ENCODE data around the gene LRRC18.

DNA sequence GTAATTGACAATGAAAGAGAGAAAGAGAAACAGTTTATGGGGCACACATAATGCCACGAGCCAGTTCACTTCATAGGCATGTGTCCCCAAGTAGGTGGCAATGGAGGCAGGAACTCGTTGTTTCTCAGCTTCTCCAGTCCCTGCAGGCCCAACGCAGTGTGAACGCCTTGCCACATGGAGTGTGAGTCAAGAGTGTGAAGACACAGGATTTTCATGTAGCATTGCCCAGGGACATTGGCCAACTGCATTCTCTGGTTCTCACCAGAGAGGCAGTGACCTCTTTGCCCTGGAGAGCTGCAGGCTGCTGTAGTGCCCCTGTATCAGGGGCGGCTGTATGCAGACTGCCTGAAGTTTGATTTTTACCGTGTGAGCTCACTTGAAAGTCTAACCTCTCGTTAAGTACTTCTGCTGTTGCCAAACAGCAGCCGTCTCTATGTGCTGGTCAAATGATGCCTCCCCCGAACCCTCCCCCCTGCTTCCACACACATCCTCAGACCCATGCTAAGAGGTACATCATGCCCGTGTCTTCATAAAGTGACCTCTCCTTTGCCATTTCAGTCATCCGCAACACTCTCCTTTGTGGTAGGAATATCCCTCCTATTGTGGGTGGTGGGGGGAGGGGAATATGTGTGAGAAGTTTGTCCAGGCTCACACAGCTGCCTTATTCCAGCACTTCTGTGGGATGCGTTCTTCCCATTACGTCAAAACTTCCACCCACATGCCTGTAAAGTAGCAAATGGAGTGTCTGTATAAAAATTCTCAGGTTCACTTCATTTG, 12.7 kb downstream of the LRRC18 start:
- no peak for TF ChIP-seq POLR2AphosphoS5 (IDR thresholded peaks at IDR 0.05; ENCODE audit: borderline replicate concordance, low read depth, low read length)
- TF ChIP-seq EZH2 (IDR thresholded peaks at IDR 0.05), result no peak
- no peak for TF ChIP-seq FOXP2 (optimal IDR thresholded peaks at IDR 0.05; ENCODE audit: control extremely low read depth, extremely low read length, insufficient read depth)

Measured in SK-N-MC (cell line).